ENCODE results near the gene ALDH1A1.
A peak's percentile ranks its signal among the peaks of the same experiment; 100 is the strongest.

Gene ALDH1A1

DNA sequence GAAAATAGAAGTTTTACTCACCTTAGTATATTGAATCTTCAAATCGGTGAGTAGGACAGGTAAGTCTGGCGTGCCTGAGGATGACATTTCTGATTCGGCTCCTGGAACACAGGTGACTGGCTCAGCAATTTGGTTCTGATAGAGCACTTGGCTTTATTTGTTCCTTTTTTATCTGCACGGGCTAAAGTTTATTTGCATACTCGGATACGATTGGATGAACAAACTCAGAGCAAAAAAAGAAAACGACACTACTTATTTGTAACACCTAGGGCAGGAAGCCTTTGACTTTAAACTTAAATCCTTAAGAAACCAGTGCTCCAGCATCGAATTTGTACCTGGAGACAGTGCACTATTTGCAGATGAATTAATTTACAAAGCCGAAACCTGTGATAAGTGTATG is at the start of gene ALDH1A1:
Gene ALDH1A1 (minus strand): TSS at position 140 of the 400 bp plus-strand sequence. CDS start 53 bp downstream, at position 87.
- peak; percentile 28 for DNase-seq

DNA sequence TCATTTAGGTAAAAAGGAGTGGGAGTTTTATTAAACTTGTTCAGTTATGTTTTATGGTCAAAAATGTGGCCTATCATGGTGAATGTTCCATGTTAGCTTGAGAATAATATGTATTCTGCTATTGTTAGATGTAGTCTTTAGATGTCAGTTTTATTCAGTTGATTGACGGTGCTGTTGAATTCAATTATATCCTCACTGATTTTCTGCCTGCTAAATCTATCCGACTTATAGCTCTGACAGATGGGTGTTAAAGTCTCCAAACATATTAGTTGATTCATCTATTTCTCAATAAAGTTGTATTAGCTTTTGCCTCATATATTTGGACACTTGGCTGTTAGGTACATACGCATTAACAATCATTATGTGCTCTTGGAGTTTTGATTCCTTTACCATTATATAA is 49.0 kb upstream of the ALDH1A1 start:
- DNase-seq = no peak

GRCh38 chr9:72998363-72998762 is 45.5 kb upstream of the ALDH1A1 start:
- DNase-seq = no peak

- DNase-seq = no peak
Observed at GRCh38 chr9:72997387-72997995, 44.6 kb upstream of the ALDH1A1 start.

DNA sequence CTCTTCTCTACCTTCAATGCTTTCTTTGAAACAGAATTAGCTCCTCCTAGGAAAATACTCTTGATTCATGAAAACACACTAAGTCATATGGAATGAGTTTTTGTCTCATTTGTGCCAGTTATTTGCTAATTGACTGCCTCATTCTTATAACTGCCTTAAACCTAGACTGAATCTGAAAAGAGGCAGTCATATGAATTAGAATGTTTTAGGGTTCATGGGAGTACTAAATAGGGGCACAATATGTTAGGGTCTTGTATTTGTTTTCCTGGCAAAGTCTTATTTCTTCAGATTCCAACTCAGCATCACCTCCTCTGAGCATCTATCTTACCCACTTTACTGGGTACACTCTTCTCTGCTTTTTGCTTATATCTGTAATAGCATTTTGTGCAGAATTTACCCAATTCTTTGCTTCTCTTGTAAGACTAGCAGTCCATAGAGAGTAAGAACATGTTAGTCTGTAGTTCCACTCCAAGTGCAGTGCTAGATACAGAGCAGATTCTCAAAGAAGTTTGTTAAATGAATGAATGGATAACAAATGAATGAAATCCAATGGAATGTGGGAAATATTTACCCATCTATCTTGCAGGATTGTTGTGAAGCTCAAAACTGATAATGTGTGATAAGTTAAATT is 43.9 kb upstream of the ALDH1A1 start:
- DNase-seq = no peak

DNA sequence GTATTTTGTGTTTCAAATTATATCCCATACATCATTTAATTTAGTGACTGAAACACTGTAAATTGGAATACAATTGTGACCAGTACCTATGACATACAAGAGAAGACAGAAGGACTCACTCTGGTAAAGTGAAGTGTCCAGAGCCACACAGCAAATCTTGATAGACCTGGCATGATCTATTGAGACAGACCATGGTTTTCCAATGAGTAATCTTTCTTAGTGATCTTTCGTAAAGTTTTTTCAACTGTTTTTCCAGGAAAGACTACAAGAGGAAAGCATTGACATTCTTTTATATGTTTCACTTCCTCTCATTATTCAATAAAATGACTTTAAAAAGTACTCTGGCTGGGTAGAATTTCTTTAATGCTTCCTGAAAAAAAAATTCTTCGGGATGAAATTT is 43.3 kb upstream of the ALDH1A1 start:
- no peak for DNase-seq

DNA sequence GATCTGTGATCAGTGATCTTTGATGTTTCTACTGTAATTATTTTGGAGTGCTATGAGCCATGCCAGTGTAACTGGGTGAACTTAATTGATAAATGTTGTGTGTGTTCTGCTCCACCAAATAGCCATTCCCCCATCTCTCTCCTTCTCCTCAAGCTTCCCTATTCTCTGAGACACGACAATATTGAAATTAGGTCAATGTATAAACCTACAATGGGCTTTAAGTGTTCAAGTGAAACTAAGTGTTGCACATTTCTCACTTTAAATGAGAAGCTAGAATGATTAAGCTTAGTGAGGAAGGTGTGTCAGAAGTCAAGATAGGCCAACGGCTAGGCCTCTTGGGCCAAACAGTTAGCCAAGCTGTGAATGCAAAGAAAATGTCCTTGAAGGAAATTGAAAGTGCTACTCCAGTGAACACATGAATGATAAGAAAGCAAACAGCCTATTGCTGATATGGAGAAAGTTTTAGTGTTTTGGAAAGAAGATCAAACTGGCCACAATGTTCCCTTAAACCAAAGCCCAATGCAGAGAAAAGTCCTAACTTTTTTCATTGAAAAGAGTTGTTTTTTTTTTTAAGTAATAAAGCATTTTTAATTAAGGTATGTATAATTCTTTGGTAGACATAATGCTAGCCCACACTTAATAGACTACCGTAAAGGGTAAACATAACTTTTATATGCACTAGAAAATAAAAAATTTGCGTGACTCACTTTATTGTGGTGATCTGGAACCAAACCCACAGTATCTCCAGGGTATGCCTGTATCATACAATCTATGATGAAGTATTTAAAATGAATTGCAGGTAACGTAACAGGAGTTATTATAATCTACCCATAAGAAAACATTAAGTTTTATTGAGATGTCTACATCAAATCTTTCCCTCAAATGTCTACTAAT is 42.5 kb upstream of the ALDH1A1 start:
- DNase-seq = no peak

GRCh38 chr9:72991772-72992171 is 38.9 kb upstream of the ALDH1A1 start:
- no peak for DNase-seq

DNA sequence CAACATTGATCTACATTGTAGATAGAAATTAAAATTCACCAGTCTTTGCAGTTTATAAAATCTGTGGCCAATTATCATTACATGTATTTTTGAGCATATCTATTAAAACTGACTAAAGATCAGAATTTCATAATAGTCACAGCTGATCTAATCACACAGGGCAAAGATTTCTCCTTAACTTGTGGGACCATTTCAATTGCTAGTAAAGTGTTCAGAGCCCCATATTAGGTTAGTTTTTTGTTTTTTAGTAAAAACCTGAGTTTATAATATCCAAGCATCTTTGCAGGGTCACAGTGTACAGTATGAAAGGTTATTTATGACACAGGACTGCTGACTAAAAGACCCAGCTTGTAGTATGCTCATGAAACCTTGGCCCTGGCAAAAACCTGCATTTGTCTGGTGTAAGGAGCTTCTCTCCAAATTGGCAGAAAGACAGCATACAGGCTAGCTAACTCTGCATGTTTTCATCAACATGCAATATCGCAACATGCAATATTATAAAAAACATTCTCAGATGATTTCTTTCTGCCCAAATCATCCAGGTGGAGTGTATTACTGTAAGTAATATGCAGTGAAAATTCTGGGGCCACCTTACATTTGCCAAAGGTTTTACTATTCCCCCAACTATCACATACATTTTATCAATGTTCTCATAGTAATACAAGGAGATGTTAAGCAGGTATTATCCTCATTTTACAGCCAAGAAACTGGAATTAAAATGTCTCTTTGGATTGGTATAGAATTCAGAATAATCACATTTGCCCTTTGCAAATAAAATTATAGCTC is 37.7 kb upstream of the ALDH1A1 start:
- no peak for DNase-seq

DNA sequence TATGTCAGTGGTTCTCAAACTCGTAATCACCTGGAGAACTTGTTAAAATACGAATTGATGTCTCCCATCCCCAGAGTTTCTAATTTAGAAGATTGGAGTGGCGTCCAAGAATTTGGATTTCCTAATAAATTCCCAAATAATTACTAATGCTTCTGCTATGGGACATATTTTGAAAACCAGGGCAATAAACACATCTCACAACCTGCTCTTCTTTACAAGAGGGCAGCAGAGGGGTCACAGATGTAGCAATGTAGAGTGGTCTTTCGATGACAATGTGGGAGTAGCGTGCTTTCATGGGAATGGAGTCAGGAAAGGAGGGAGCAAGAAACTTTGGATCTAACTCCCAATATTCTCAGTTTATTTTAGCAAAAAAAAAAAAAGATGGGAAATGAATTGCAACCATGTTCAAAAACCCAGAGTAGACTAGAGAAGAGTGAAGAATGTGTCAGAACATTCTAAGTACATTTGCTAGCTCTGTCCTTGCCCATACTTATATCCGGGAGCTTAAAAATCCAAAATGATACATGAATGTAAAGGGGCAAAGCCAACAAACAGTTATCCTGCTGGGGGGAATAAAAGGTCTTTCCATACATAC is 33.8 kb upstream of the ALDH1A1 start:
- no peak for DNase-seq

GRCh38 chr9:72985746-72986145 is 32.9 kb upstream of the ALDH1A1 start:
- DNase-seq = no peak

DNA sequence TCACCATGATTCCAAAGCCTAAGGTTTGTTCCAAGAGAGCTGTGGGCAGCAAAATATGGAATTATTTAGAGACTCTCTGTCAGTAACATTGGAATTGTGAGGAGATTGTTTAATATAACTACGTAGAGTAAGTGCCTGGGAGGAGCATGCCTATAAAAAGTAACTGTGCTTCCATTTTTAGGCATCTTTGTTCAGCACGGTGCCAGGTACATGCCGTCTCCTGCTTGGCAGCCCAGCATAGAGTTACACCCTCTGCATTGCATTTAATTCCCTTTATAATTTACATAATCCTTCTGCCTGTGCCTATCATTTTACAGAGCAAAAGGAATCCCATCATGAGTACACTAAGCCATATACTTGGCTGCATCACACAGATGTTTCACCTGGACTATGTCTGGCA is 32.1 kb upstream of the ALDH1A1 start:
- DNase-seq = no peak

DNA sequence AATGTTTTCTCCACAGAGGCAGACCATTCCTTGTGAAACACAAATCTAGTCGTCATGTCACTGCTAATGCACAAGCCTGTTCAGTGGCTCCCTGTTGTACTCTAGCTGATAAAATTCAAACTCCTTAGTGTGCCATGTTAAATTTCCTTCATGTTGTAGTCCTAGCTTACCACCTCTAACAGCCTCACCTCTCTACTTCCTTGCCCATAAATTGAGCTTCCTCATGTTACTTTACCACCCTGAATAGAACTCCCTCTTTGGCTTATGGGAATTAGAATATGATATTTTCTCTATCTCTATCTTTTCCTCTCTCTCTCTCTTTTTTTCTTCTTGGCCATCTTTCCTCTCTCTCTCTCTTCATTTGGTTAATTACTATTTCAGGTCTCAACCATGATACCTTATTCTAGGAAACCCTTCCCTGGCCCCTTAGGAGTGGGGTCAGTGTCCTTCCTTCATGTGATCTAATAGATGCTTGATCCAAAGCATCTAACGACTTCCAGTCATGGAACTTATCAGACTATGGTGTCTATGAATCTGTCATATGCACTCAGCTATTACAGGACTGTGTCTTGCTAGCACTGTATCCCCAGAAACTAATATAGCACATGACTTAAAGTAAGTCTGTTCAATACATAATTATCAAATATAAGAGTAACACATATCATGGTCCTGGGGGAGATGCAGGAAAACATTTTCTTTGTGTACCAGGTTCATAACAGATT is 31.5 kb upstream of the ALDH1A1 start:
- no peak for DNase-seq

DNA sequence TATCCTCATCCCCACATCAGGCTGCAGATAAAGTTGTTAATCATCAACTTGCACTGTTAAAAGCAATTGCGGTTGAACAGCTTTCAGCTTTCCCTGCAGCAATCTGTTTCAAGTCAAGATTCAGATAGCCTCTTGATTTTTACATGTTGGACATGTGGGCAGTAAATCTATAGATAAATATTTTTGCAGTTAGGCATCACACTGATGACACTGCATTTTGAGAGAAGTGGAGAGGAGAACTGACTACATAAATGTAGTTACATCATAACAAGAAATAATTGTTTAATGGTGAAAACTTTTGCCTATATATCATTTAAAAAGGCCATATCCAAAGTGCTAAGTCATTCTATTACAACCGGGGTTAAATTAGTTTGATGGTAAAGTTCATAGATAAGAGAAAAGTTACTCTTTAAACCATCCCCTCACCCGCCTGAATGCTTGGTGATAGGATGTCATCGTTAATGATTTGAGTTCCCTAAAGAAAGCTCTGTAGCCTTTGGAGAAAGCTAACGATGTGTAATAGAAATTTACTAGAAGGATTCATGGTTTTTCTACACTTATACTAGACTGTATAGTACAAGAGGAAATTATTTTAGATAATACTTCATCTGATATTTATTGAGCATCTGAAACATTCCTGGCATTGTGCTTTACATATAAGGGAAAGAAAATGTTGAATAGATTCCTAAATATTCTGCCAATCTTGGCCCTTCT is 30.8 kb upstream of the ALDH1A1 start:
- DNase-seq = no peak

DNA sequence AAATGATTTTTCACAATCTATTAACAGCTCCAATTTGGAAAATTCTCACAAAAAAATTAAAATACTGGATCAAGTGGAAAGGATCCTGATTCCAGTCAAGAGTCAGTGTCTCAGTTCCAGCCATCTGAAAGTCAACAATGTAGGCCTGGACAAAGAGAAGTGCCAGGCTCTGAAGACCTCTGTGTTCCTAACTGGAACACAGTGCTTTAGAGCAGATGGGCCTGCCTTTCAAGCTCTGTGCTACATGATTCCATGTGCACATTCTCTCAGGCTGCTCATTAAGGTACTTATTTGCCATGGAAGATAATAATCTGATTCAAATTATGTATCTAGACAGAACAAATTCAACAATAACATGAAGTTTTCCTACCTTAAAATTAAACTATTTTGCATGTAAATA is 30.2 kb upstream of the ALDH1A1 start:
- no peak for DNase-seq

GRCh38 chr9:72982146-72982799 is 29.4 kb upstream of the ALDH1A1 start:
- DNase-seq = no peak

DNA sequence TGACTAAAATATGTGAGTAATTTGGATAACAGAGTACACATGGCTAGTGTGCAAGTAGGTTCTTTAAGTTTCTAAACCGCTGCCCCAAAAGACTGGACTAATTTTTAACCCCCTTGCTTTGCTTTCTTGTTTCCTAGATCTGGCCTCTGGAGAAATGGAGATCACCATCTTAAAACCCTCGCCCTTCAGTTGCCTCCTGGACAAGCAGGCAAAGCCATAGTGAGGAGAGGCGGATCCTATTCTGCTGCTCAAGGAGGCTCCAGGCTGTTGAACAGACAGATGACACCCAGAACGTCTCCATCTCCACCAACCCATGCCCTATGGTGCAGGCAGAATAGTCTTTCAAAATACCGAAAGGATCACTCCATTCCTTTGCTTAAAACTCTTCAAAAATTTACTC is 28.6 kb upstream of the ALDH1A1 start:
- no peak for DNase-seq

DNA sequence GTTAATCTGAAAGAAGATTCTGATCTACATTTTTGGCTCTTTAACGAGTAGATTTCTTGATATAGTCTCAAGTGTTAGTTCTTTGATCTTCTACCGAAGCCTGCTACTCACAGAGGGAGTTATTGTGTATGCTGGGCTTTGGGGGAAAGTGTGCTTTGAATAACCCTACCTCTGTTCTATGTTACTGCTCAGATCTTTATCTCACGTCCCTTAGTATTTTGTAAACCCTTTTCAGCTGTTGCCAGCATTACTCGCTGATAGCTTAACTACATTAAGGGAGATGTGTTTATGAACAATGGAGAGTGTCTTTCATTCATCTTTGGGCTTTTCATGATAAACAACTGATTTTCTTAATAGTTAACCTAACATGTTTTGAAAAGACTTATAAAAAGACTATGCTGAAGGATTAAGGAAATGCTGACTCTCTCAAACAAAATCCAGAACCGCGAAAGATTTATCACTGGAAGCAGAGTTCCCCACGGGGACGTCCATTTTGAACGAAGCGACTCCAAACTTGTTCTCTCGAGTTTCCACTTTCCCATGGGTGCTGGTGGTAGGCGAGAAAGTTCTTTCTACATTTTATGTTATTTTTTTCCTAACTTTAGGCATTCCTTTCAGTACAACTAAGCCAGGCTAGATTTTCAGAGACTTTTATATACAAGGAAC is 27.9 kb upstream of the ALDH1A1 start:
- DNase-seq = no peak

- DNase-seq = no peak
Observed at GRCh38 chr9:72980183-72980582, 27.3 kb upstream of the ALDH1A1 start.

- DNase-seq = peak; percentile 52
Observed at GRCh38 chr9:72979405-72980100, 26.7 kb upstream of the ALDH1A1 start.
